KMS-11 (cell line): ENCODE results near the gene ABCA1.

ENCODE experiments used
- H2AFZ ChIP-seq: fragments of 200-600 bp; sonication (generic); 2 replicates; pipeline ENCODE4 v1.6.1; 2016; ENCODE audit warnings: antibody characterized with exemption, mixed run types, low read depth
- H3K27ac ChIP-seq: fragments of 200-600 bp; sonication (generic); 2 replicates; pipeline ENCODE4 v1.6.1; 2016; ENCODE audit warnings: mild to moderate bottlenecking, mixed run types
- H3K27me3 ChIP-seq: fragments of 200-600 bp; sonication (generic); 2 replicates; pipeline ENCODE4 v1.6.1; 2017; ENCODE audit warnings: mild to moderate bottlenecking, low read depth, mixed run types, moderate library complexity; ENCODE audit not compliant: insufficient read depth
- H3K36me3 ChIP-seq: fragments of 200-600 bp; sonication (generic); 2 replicates; pipeline ENCODE4 v1.6.1; 2017; ENCODE audit warnings: mild to moderate bottlenecking, mixed run types; ENCODE audit not compliant: insufficient read depth
- H3K4me1 ChIP-seq: fragments of 200-600 bp; sonication (generic); 2 replicates; pipeline ENCODE4 v1.6.1; 2016; ENCODE audit warnings: mild to moderate bottlenecking, low read depth, mixed run types; ENCODE audit not compliant: poor library complexity, severe bottlenecking
- H3K4me2 ChIP-seq: fragments of 200-600 bp; sonication (generic); 2 replicates; pipeline ENCODE4 v1.7.0; 2016; ENCODE audit warnings: mild to moderate bottlenecking, mixed run types
- H3K4me3 ChIP-seq: fragments of 200-600 bp; sonication (generic); IDR thresholded peaks from 2 replicates; pipeline ENCODE4 v1.6.1; 2017; ENCODE audit warnings: low read depth, low read length, mixed read lengths; ENCODE audit not compliant: insufficient read depth
- H3K79me2 ChIP-seq: fragments of 200-600 bp; sonication (generic); 2 replicates; pipeline ENCODE4 v1.6.1; 2016; ENCODE audit warnings: low read depth, mixed run types; ENCODE audit not compliant: insufficient read depth
- H3K9ac ChIP-seq: fragments of 200-600 bp; sonication (generic); 2 replicates; pipeline ENCODE4 v1.6.1; 2016; ENCODE audit warnings: mild to moderate bottlenecking, mixed run types
- H4K20me1 ChIP-seq: fragments of 200-600 bp; sonication (generic); 2 replicates; pipeline ENCODE4 v1.6.1; 2016; ENCODE audit warnings: mild to moderate bottlenecking, mixed run types; ENCODE audit not compliant: insufficient read depth
- CTCF ChIP-seq: fragments of 200-600 bp; sonication (generic); conservative IDR thresholded peaks from 2 replicates; pipeline ENCODE4 v1.6.1; 2017; ENCODE audit warnings: low read depth, mild to moderate bottlenecking, antibody characterized with exemption, low read length, moderate library complexity, mixed read lengths

The ABCA1 gene

GRCh38 chr9:104776797-104777196, 151.2 kb downstream of the ABCA1 start:
- TF ChIP-seq CTCF = no peak
- H3K79me2 ChIP-seq = no peaks in the 10 kb centered on the region
- H3K4me2 ChIP-seq = no peak overlapping the region
- no peak overlapping the region for H3K27ac ChIP-seq
- H3K9ac ChIP-seq = no peak overlapping the region
- H2AFZ ChIP-seq = no peak overlapping the region
- peaks cover 50% of the 10 kb centered on the region for H3K4me1 ChIP-seq
- H3K27me3 ChIP-seq = no peaks in the 10 kb centered on the region
- no peaks in the 10 kb centered on the region for H3K36me3 ChIP-seq
- no peak overlapping the region for H3K4me3 ChIP-seq
- no peaks in the 10 kb centered on the region for H4K20me1 ChIP-seq

- H2AFZ ChIP-seq = no peak overlapping the region
- no peak overlapping the region for H3K4me3 ChIP-seq
- H3K9ac ChIP-seq = no peak overlapping the region
- peak overlapping the region; percentile 34; the same call in 1 of the 2 replicates for H3K27ac ChIP-seq
- peak overlapping the region; percentile 49; the same call in 1 of the 2 replicates for H3K4me2 ChIP-seq
- TF ChIP-seq CTCF = no peak
- peaks cover 54% of the 10 kb centered on the region for H3K4me1 ChIP-seq
- H3K79me2 ChIP-seq = no peaks in the 10 kb centered on the region
- H4K20me1 ChIP-seq = no peaks in the 10 kb centered on the region
- no peaks in the 10 kb centered on the region for H3K36me3 ChIP-seq
- H3K27me3 ChIP-seq = no peaks in the 10 kb centered on the region
Measured at GRCh38 chr9:104775976-104776375, 152.0 kb downstream of the ABCA1 start.

- Histone ChIP-seq H3K36me3 (no peaks in the 10 kb centered on the region), H3K9ac (no peak overlapping the region), H3K27ac (peak overlapping the region; percentile 34; the same call in 1 of the 2 replicates), H3K27me3 (no peaks in the 10 kb centered on the region), H3K4me1 (peaks cover 54% of the 10 kb centered on the region), H3K4me3 (no peak overlapping the region), H3K79me2 (no peaks in the 10 kb centered on the region), H4K20me1 (no peaks in the 10 kb centered on the region), H2AFZ (peak overlapping the region; percentile 14; the same call in 1 of the 2 replicates), H3K4me2 (peak overlapping the region; percentile 49)
- no peak for TF ChIP-seq CTCF
Measured at GRCh38 chr9:104775574-104775936, 152.4 kb downstream of the ABCA1 start.

GRCh38 chr9:104774831-104775573, 153.0 kb downstream of the ABCA1 start:
- Histone ChIP-seq H3K4me3 (no peak overlapping the region), H3K4me1 (peaks cover 54% of the 10 kb centered on the region), H4K20me1 (no peaks in the 10 kb centered on the region), H3K27ac (peak overlapping the region; percentile 34; the same call in 1 of the 2 replicates), H3K27me3 (no peaks in the 10 kb centered on the region), H3K4me2 (peak overlapping the region; percentile 49), H3K9ac (no peak overlapping the region), H2AFZ (peak overlapping the region; percentile 14; the same call in 1 of the 2 replicates), H3K79me2 (no peaks in the 10 kb centered on the region), H3K36me3 (no peaks in the 10 kb centered on the region)
- TF ChIP-seq CTCF = no peak
